ENCODE results near the gene JUP.
"Not testable (repeated sequence)": the region's sequence is repeated elsewhere in the genome, so short reads cannot be mapped to it uniquely, and the experiment has no call there.

Gene JUP

DNA sequence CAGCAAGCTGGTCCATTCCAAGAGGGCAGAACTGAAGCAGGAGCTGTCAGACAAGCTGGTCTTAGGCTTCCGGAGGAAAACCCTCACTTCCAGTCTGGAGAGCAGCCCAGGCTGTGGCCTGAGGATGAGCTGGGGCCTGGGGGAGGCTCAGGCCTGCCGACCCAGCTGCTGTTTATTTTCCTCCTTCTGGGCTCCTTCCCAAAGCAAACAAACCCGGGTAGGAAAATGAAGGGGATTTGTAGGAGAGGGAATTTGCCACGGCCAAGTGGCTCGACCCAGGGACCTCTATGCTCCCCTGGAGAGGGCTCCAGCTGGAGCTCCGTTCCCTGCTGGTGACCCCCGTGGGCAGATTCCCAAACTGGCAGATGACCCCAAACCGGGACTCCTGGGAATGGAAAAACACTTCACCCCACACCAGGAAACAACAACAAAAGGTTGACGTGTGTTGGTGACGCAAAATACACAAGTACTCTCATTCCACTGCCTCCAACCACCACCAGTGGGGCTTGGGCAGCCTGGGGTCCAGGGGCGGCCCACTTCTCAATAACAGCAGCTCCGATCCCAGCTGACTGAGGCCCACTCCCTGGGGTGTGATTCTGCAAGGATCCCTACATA, 8.8 kb downstream of the JUP start:
- no peak for DNase-seq

DNA sequence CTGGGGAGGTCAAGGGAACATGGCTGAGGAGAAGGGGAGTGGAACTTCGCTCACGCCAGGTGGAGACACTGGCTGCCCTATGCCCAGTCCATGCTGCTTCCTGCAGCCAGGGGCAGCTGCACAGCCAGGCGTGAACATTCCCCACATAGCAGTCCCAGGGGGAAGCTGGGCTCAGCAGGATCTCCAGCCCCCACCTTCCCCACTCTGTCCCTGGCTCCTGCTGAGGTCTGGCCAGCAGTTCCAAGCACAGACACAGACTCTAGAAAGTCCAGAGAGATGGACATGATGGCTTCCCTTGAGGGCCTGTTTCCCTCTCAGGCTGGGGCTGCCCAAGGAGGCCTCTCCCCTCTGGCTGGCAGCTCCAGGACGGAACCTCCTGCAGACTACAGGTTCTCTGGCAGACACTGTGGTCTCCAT, 9.3 kb downstream of the JUP start:
- DNase-seq, result no peak

- DNase-seq, result not testable (repeated sequence)
Observed at GRCh38 chr17:41776262-41776900, 10.1 kb downstream of the JUP start.

- DNase-seq, result no peak
Observed at GRCh38 chr17:41775394-41776226, 10.9 kb downstream of the JUP start.

DNA sequence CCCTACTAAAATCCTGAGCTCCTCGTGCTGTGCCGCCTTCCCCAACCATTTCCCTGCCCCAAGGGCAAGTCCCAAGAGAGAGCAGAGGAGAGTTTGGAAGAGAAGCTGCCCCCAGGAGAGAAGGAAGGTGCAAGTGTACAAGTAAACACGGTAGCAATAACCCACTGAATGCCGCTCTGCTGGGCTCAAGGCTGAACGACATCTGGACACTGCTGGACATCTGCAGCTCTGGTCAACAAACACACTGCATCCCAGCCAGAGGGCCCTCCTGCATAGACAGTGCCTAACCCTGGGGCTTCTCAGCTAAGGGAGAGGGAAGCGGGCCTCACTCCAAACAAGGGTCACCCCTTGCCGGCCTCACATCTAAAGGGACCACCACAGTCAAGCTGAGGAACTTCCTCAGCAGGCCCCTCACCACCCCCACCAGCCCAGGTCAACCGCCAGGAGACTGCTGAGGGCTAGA, 12.7 kb downstream of the JUP start:
- no peak for DNase-seq

DNA sequence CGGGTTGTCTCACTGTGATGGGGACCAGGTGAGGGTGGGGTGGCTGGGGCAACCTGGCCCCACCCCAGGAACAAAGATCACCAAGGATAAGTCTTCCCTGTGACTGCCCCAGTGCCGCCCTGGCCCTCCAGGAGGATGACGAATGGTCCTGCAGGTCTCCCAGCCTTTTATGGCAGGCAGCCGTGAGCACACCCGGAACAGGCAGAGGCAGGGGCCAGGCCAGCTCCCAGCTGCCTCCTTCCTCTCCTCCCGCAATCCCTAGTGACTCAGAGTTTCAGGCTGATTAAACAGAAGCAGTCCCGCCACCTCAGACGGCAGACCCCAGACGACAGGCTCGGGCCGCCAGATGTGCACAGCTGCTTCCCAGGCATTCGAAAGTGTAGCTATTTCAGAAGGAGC, 13.3 kb downstream of the JUP start:
- no peak for DNase-seq

DNA sequence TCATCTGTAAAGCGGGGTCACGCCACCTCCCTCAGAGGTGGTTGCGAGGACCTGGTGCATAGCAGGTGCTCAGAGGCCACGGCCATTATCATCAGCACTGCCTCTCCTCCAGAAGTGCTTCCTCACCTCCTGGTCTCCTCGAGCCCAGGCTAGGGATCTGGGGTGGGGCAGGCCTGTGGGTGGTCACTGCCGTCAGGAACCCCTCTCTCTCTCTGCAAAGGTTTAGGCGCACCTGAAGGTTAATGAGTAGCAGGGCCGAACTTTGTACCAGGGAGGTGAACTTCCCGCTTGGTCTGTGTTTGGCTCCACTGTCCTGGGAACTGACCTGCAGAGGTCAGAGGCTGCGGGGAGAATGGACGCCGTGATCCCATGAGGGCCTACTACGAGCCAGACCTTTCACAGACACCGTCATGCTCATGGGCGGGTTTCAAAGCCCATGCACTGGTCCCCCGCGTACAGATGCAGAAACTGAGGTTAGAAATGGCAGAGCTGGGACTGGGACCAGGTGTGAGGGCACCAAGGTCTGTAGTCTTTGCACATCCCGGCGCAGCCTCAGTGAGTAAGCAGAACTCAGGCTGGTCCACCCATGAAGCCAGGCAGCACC, 13.8 kb downstream of the JUP start:
- DNase-seq, result no peak

DNA sequence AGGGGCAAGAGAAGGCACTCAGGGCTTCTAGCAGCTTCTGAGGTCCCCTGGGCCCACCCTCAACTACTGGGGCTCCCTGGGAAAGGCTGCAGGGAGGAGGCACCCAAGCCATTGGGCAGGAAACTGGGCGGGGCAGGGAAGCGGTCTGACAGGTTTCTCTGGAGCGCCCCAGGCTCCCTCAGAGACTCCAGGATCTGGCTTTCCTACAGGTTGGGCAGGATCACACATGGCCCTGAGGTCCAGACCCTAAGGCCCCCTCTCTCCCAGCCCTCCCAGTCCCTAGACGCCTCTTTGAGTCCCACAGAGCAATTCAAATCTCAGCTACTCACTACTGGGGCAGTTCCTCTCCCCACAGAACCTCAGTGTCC, 14.3 kb downstream of the JUP start:
- DNase-seq, result no peak

- no peak for DNase-seq
Observed at GRCh38 chr17:41771389-41772206, 14.9 kb downstream of the JUP start.

GRCh38 chr17:41769985-41770384, 16.5 kb downstream of the JUP start:
- no peak for DNase-seq

DNA sequence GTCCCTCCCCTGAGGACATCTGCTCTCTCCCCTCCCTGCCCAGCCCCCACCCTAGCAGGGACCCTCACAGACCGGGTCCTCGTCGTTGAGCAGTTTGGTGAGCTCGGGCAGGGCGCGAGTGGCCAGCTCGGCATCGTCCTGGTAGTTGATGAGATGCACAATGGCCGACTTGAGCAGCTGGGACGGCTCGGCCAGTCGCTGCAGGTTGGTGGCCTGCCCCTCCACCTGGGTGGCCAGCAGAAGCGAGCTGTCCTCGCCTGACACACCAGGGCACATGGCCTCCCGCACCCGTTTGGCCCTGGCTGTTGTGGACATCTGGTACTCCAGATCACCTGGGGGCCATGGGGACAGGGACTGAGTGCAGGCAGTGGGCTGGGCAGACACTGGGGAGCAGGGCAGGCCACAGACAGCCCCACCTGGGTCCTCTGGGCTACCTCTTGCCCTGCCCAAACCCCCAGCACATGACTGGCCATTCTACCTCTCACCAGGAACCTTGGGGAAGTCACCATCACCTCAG, 17.1 kb downstream of the JUP start:
- no peak for DNase-seq

- no peak for DNase-seq
Observed at GRCh38 chr17:41768682-41769288, 17.7 kb downstream of the JUP start.

GRCh38 chr17:41767324-41768042, 19.0 kb downstream of the JUP start:
- DNase-seq, result no peak

DNA sequence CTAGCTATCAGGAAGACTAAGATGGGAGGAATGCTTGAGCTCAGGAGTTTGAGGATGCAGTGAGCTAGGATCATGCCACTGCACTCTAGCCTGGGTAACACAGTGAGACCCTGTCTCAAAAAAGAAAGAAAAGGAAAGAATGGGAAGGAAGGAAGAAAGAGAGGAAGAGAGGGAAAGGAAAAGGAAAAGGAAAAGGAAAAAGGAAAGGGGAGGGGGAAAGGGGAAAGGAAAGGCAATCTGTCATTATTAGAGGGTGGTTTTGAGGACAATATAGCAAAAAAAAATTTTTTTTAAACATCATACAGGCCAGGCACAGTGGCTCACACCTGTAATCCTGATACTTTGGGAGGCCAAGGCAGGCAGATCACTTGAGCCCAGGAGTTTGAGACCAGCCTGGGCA, 20.4 kb downstream of the JUP start:
- DNase-seq, result no peak

- DNase-seq, result no peak
Observed at GRCh38 chr17:41763327-41763726, 23.2 kb downstream of the JUP start.

- no peak for DNase-seq
Observed at GRCh38 chr17:41762841-41763240, 23.7 kb downstream of the JUP start.

- no peak for DNase-seq
Observed at GRCh38 chr17:41762391-41762790, 24.1 kb downstream of the JUP start.

- DNase-seq, result no peak
Observed at GRCh38 chr17:41760878-41761277, 25.6 kb downstream of the JUP start.

- DNase-seq, result no peak
Observed at GRCh38 chr17:41758601-41759000, 27.9 kb downstream of the JUP start.

DNA sequence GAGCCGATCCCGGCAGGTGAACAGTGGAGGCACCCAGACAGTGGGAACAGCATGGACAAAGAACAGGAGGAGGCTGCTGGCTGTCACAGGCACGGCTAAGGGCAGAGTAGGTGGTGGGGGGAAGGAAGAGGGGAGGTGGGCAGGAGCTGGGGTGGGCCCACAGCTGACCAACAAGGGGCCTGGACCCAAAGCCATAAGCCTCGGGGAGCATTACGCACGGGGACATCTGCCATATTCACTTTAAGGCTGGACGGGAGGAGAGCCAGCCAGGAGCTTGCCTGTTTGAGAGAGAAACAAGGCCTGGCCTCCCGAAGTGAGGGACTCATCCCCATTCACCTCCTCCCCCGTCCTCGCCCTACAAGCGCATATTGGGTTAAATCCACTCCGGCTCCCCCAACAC, 32.4 kb downstream of the JUP start:
- DNase-seq, result no peak

GRCh38 chr17:41751288-41751687, 35.2 kb downstream of the JUP start:
- no peak for DNase-seq
